AG04450 (cell line): ENCODE data around the gene SMCO2. TPM values are rescaled to one million over a fixed set of nuclear protein-coding genes. Genes with fewer than 3 reads are reported as not detected.

Experiments
- CTCF ChIA-PET: fragments of 300-600, 350-600 bp; formaldehyde crosslinking; extraction: SDS; loops from one replicate; lab custom pipeline; 2022; ENCODE audit warnings: antibody characterized with exemption, inconsistent platforms; lab: Charles Lee
- POLR2A ChIA-PET: fragments of 350-600 bp; formaldehyde crosslinking; extraction: SDS; loops from one replicate; lab custom pipeline; 2021; ENCODE audit warnings: antibody characterized with exemption, inconsistent platforms; lab: Yijun Ruan, JAX
- DNase-seq: peaks from one replicate; pipeline ENCODE4 v3.0.0-alpha.2; 2011; ENCODE audit warnings: low read depth, low spot score
- H3K27ac ChIP-seq: one replicate; pipeline ENCODE4 v1.5.1; 2012; ENCODE audit warnings: low read depth, low read length, control low read depth
- H3K27me3 ChIP-seq: one replicate; pipeline ENCODE4 v1.6.0; 2012; ENCODE audit warnings: low read length; ENCODE audit not compliant: control insufficient read depth, insufficient read depth
- H3K4me3 ChIP-seq: 2 replicates; pipeline ENCODE4 v1.5.1; 2011; ENCODE audit warnings: mild to moderate bottlenecking, low read depth, low read length, control low read depth
- H3K9me3 ChIP-seq: 2 replicates; pipeline ENCODE4 v1.5.1; 2012; ENCODE audit warnings: low read length; ENCODE audit not compliant: control insufficient read depth, insufficient read depth
- polyA plus RNA-seq: library from polyadenylated mRNA; depleted of rRNA; stranded (reverse); fragments of >200 nt; gene quantifications from 2 replicates; pipeline ENCODE4 v1.2.3, GENCODE V29; 2011
- TF ChIP-seq, protein P1 (sequence below): IDR thresholded peaks from 2 replicates; pipeline ENCODE4 v1.5.1; 2011; ENCODE audit warnings: low read depth, low read length, control low read depth, inconsistent platforms

SMCO2 gene
- polyA plus RNA-seq, 1 experiment = 0.55 TPM

GRCh38 chr12:27500546-27500945, 54.0 kb downstream of the SMCO2 start:
- H3K9me3 ChIP-seq = no peaks in the 10 kb centered on the region
- H3K27ac ChIP-seq = no peak overlapping the region
- H3K4me3 ChIP-seq = no peak overlapping the region
- CTCF ChIA-PET = no interaction called here
- TF ChIP-seq, protein P1, sequence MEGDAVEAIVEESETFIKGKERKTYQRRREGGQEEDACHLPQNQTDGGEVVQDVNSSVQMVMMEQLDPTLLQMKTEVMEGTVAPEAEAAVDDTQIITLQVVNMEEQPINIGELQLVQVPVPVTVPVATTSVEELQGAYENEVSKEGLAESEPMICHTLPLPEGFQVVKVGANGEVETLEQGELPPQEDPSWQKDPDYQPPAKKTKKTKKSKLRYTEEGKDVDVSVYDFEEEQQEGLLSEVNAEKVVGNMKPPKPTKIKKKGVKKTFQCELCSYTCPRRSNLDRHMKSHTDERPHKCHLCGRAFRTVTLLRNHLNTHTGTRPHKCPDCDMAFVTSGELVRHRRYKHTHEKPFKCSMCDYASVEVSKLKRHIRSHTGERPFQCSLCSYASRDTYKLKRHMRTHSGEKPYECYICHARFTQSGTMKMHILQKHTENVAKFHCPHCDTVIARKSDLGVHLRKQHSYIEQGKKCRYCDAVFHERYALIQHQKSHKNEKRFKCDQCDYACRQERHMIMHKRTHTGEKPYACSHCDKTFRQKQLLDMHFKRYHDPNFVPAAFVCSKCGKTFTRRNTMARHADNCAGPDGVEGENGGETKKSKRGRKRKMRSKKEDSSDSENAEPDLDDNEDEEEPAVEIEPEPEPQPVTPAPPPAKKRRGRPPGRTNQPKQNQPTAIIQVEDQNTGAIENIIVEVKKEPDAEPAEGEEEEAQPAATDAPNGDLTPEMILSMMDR = no peak
- DNase-seq = no peak
- POLR2A ChIA-PET = no interaction called here
- H3K27me3 ChIP-seq = no peaks in the 10 kb centered on the region

- no peak for DNase-seq
- TF ChIP-seq, protein P1 = no peak
- Histone ChIP-seq H3K4me3 (no peak overlapping the region), H3K9me3 (no peaks in the 10 kb centered on the region), H3K27me3 (no peaks in the 10 kb centered on the region), H3K27ac (no peak overlapping the region)
- ChIA-PET POLR2A (no interaction called here), CTCF (interaction anchor here (1.0 kb wide), 1 partner anchor 133 kb away, joined by 3 read pairs; no protein-coding TSS in a partner anchor)
Measured at GRCh38 chr12:27502021-27502435, 55.5 kb downstream of the SMCO2 start.

GRCh38 chr12:27504507-27504906, 58.0 kb downstream of the SMCO2 start:
- TF ChIP-seq, protein P1 = no peak
- POLR2A ChIA-PET = interaction anchor here (1.3 kb wide), 1 partner anchor 19 kb away, joined by 4 read pairs; the partner anchor contains the start of gene PPFIBP1
- Histone ChIP-seq H3K27me3 (no peaks in the 10 kb centered on the region), H3K27ac (no peak overlapping the region), H3K9me3 (no peaks in the 10 kb centered on the region), H3K4me3 (no peak overlapping the region)
- DNase-seq = no peak
- CTCF ChIA-PET = no interaction called here

- Histone ChIP-seq H3K27ac (no peak overlapping the region), H3K27me3 (no peaks in the 10 kb centered on the region), H3K9me3 (no peaks in the 10 kb centered on the region), H3K4me3 (no peak overlapping the region)
- ChIA-PET CTCF (interaction anchor here (1.1 kb wide), 1 partner anchor 121 kb away, joined by 3 read pairs; no protein-coding TSS in a partner anchor), POLR2A (interaction anchor here (1.3 kb wide), 1 partner anchor 19 kb away, joined by 4 read pairs; the partner anchor contains the start of gene PPFIBP1)
- no peak for DNase-seq
- TF ChIP-seq, protein P1 = no peak
Measured at GRCh38 chr12:27505109-27505508, 58.6 kb downstream of the SMCO2 start.

GRCh38 chr12:27505761-27506160, 59.2 kb downstream of the SMCO2 start:
- H3K27ac ChIP-seq = no peak overlapping the region

More at GRCh38 chr12:27505761-27506160, 59.2 kb downstream of the SMCO2 start:
- H3K27me3 ChIP-seq = no peaks in the 10 kb centered on the region
- no peak for DNase-seq
- no peak overlapping the region for H3K4me3 ChIP-seq
- TF ChIP-seq, protein P1 = no peak
- H3K9me3 ChIP-seq = no peaks in the 10 kb centered on the region
- POLR2A ChIA-PET = interaction anchor here (0.6 to 1.3 kb wide), 2 partner anchors 18 to 68 kb away, joined by 3 to 4 read pairs; partner anchors contain the start of gene PPFIBP1
- CTCF ChIA-PET = interaction anchor here (1.1 kb wide), 1 partner anchor 121 kb away, joined by 3 read pairs; no protein-coding TSS in a partner anchor
